ENCODE data around the gene ERC2.

ERC2 gene

GRCh38 chr3:55904716-55905115 lies 563.6 kb downstream of the ERC2 start:
- DNase-seq: no peak

GRCh38 chr3:55903680-55904079 lies 564.6 kb downstream of the ERC2 start:
- no peak for DNase-seq

- no peak for DNase-seq
Measured at GRCh38 chr3:55902221-55902900, 565.9 kb downstream of the ERC2 start.

- no peak for DNase-seq
Measured at GRCh38 chr3:55899887-55900286, 568.4 kb downstream of the ERC2 start.

GRCh38 chr3:55897573-55898224 lies 570.6 kb downstream of the ERC2 start:
- DNase-seq: no peak

- no peak for DNase-seq
Measured at GRCh38 chr3:55895897-55896566, 572.2 kb downstream of the ERC2 start.

GRCh38 chr3:55894605-55895004 lies 573.7 kb downstream of the ERC2 start:
- DNase-seq: no peak

GRCh38 chr3:55893045-55893664 lies 575.1 kb downstream of the ERC2 start:
- no peak for DNase-seq

GRCh38 chr3:55891106-55891505 lies 577.2 kb downstream of the ERC2 start:
- no peak for DNase-seq

- no peak for DNase-seq
Measured at GRCh38 chr3:55888282-55888885, 579.9 kb downstream of the ERC2 start.

- no peak for DNase-seq
Measured at GRCh38 chr3:55885721-55886120, 582.5 kb downstream of the ERC2 start.

GRCh38 chr3:55884491-55885285 lies 583.6 kb downstream of the ERC2 start:
- DNase-seq: no peak

GRCh38 chr3:55884066-55884465 lies 584.2 kb downstream of the ERC2 start:
- no peak for DNase-seq

GRCh38 chr3:55882006-55882405 lies 586.3 kb downstream of the ERC2 start:
- DNase-seq: no peak

GRCh38 chr3:55880357-55880756 lies 587.9 kb downstream of the ERC2 start:
- DNase-seq: no peak

GRCh38 chr3:55879901-55880331 lies 588.4 kb downstream of the ERC2 start:
- DNase-seq: no peak

- DNase-seq: no peak
Measured at GRCh38 chr3:55877703-55878102, 590.6 kb downstream of the ERC2 start.

GRCh38 chr3:55876560-55876959 lies 591.7 kb downstream of the ERC2 start:
- no peak for DNase-seq

- DNase-seq: no peak
Measured at GRCh38 chr3:55875113-55875512, 593.2 kb downstream of the ERC2 start.

- no peak for DNase-seq
Measured at GRCh38 chr3:55873523-55874254, 594.6 kb downstream of the ERC2 start.

- no peak for DNase-seq
Measured at GRCh38 chr3:55870594-55870993, 597.7 kb downstream of the ERC2 start.

GRCh38 chr3:55868347-55868746 lies 599.9 kb downstream of the ERC2 start:
- no peak for DNase-seq

Measured in CD4-positive, alpha-beta T cell treated with Interleukin-17A for 4 hours (primary cell).